Skeletal muscle cell (primary cell): ENCODE measurements around the gene CUL9.
A peak's percentile ranks its signal among the peaks of the same experiment; 100 is the strongest.
"Not testable (repeated sequence)": the region's sequence is repeated elsewhere in the genome, so short reads cannot be mapped to it uniquely, and the experiment has no call there.

Source experiments
- DNase-seq: peaks from one replicate; pipeline ENCODE4 v3.0.0-alpha.2; 2010; ENCODE audit warnings: low read depth
- H3K4me3 ChIP-seq: 2 replicates; pipeline ENCODE4 v1.5.1; 2011; ENCODE audit warnings: low read depth, mild to moderate bottlenecking, control low read depth, low read length, moderate library complexity

The CUL9 gene

GRCh38 chr6:43181942-43182860, at the start of gene CUL9:
CUL9 (plus strand) TSS chr6:43182196; CDS start chr6:43184311, 2,115 bp downstream.
- H3K4me3 ChIP-seq = peak within 1 kb of the TSS; percentile 66
- DNase-seq = no peak

GRCh38 chr6:43138267-43138666, 43.7 kb upstream of the CUL9 start:
- DNase-seq = no peak
- H3K4me3 ChIP-seq = no peak overlapping the region

- not testable (repeated sequence) for H3K4me3 ChIP-seq, DNase-seq
Measured at GRCh38 chr6:43139973-43140372, 42.0 kb upstream of the CUL9 start.

- H3K4me3 ChIP-seq = no peak overlapping the region
- no peak for DNase-seq
Measured at GRCh38 chr6:43141644-43142043, 40.4 kb upstream of the CUL9 start.

GRCh38 chr6:43142101-43142500, 39.9 kb upstream of the CUL9 start:
- H3K4me3 ChIP-seq = no peak overlapping the region

GRCh38 chr6:43143235-43144128, 38.5 kb upstream of the CUL9 start:
- H3K4me3 ChIP-seq = no peak overlapping the region
- peak; percentile 79 for DNase-seq

More at GRCh38 chr6:43142101-43142500, 39.9 kb upstream of the CUL9 start:
- no peak for DNase-seq

- DNase-seq = no peak
- H3K4me3 ChIP-seq = no peak overlapping the region
Measured at GRCh38 chr6:43144879-43145278, 37.1 kb upstream of the CUL9 start.

GRCh38 chr6:43146261-43146660, 35.7 kb upstream of the CUL9 start:
- no peak overlapping the region for H3K4me3 ChIP-seq
- no peak for DNase-seq

GRCh38 chr6:43146709-43147688, 35.0 kb upstream of the CUL9 start:
- no peak overlapping the region for H3K4me3 ChIP-seq
- no peak for DNase-seq

GRCh38 chr6:43147691-43148477, 34.1 kb upstream of the CUL9 start:
- H3K4me3 ChIP-seq = no peak overlapping the region
- no peak for DNase-seq

GRCh38 chr6:43149265-43149664, 32.7 kb upstream of the CUL9 start:
- DNase-seq = no peak

GRCh38 chr6:43150051-43150751, 31.8 kb upstream of the CUL9 start:
- H3K4me3 ChIP-seq = no peak overlapping the region
- no peak for DNase-seq

More at GRCh38 chr6:43149265-43149664, 32.7 kb upstream of the CUL9 start:
- H3K4me3 ChIP-seq = no peak overlapping the region

- DNase-seq = no peak
- H3K4me3 ChIP-seq = no peak overlapping the region
Measured at GRCh38 chr6:43159599-43159998, 22.4 kb upstream of the CUL9 start.

- DNase-seq = no peak
- no peak overlapping the region for H3K4me3 ChIP-seq
Measured at GRCh38 chr6:43163899-43164298, 18.1 kb upstream of the CUL9 start.

GRCh38 chr6:43170417-43170930, 11.5 kb upstream of the CUL9 start:
- peak; percentile 73 for DNase-seq
- H3K4me3 ChIP-seq = peak overlapping the region; percentile 85

GRCh38 chr6:43170931-43171706, 10.9 kb upstream of the CUL9 start, which contains the start of gene SRF:
SRF (plus strand) TSS chr6:43171269; CDS start chr6:43171657, 388 bp downstream.
- peak within 1 kb of the TSS; percentile 85 for H3K4me3 ChIP-seq

GRCh38 chr6:43171707-43172103, 10.3 kb upstream of the CUL9 start:
- DNase-seq = no peak

More at GRCh38 chr6:43170931-43171706, 10.9 kb upstream of the CUL9 start, which contains the start of gene SRF:
- DNase-seq = peak; percentile 98

More at GRCh38 chr6:43171707-43172103, 10.3 kb upstream of the CUL9 start:
- H3K4me3 ChIP-seq = peak overlapping the region; percentile 85
